Testis (tissue), 2 donors: ENCODE results near the gene CPSF7.

ENCODE experiments used
- POLR2A ChIP-seq: fragments of 450-650 bp; IDR thresholded peaks from one replicate; pipeline ENCODE4 v1.6.1; 2017; ENCODE audit warnings: antibody characterized with exemption, mild to moderate bottlenecking, moderate library complexity
- TF ChIP-seq, protein P1 (sequence below), 3 experiments: fragments of 450-650 bp in 2 of 3; fragments of 200-600 bp in 1 of 3; sonication (generic) in 1 of 3; IDR thresholded peaks; one replicate each; pipeline ENCODE4 v1.5.1; 2016 to 2019; ENCODE audit warnings: antibody characterized with exemption in 3 of 3, mild to moderate bottlenecking in 2 of 3, moderate library complexity in 1 of 3

DNA sequence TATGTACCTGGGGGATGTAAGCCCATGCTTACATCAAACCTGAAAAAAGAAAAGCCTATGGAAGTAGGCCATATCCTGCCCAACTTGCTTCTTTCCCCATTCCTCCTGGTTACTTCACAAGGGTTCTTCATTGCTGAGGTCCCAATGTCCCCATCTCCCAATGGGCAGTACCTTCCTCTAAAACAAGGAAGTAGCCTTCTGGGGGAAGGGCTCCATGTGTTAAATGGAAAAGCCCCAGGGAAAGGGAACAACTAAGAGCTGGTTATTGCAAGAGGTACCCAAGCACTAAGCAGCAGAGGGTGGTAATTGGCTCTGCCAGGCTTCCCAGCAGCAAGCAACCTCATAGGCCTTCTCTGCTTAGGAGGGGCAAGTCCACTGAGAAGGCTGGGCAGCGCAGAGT is 26.1 kb downstream of the CPSF7 start:
- TF ChIP-seq, protein P1, sequence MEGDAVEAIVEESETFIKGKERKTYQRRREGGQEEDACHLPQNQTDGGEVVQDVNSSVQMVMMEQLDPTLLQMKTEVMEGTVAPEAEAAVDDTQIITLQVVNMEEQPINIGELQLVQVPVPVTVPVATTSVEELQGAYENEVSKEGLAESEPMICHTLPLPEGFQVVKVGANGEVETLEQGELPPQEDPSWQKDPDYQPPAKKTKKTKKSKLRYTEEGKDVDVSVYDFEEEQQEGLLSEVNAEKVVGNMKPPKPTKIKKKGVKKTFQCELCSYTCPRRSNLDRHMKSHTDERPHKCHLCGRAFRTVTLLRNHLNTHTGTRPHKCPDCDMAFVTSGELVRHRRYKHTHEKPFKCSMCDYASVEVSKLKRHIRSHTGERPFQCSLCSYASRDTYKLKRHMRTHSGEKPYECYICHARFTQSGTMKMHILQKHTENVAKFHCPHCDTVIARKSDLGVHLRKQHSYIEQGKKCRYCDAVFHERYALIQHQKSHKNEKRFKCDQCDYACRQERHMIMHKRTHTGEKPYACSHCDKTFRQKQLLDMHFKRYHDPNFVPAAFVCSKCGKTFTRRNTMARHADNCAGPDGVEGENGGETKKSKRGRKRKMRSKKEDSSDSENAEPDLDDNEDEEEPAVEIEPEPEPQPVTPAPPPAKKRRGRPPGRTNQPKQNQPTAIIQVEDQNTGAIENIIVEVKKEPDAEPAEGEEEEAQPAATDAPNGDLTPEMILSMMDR (IDR thresholded peaks at IDR 0.05): no peak
- no peak for TF ChIP-seq POLR2A
